Right lobe of liver (tissue), 4 donors: Measurements from ENCODE around the gene F10.
A peak's percentile ranks its signal among the peaks of the same experiment; 100 is the strongest.

Experiments used
- CTCF ChIP-seq, 4 donors: fragments of 200-600 bp in 3 of 4; fragments of 450-650 bp in 1 of 4; IDR thresholded peaks; one replicate each; pipeline versions ENCODE4 v1.5.1 to v1.8.0; 2016 to 2022; ENCODE audit warnings: antibody characterized with exemption in 4 of 4, mild to moderate bottlenecking in 2 of 4
- POLR2A ChIP-seq: fragments of 450-650 bp; IDR thresholded peaks from one replicate; pipeline ENCODE4 v1.6.1; 2017; ENCODE audit warnings: antibody characterized with exemption, mild to moderate bottlenecking
- donor health status: DM: no; HTN: no; CAD: no.
- donor health status: DM: no; HTN: no; CAD: no.
- donor health status: DM: no; HTN: yes; CAD: no.

GRCh38 chr13:113153810-113154748, 31.5 kb downstream of the F10 start:
- no peak for TF ChIP-seq CTCF (IDR thresholded peaks at IDR 0.05)
- peak; percentile 80 for TF ChIP-seq POLR2A
